Measurements from ENCODE around the gene GRSF1. TPM values are rescaled to one million over a fixed set of nuclear protein-coding genes. Genes with fewer than 3 reads are reported as not detected.

Gene GRSF1
- total RNA-seq, 1 experiment from 2014 or later: 70.0 TPM

DNA sequence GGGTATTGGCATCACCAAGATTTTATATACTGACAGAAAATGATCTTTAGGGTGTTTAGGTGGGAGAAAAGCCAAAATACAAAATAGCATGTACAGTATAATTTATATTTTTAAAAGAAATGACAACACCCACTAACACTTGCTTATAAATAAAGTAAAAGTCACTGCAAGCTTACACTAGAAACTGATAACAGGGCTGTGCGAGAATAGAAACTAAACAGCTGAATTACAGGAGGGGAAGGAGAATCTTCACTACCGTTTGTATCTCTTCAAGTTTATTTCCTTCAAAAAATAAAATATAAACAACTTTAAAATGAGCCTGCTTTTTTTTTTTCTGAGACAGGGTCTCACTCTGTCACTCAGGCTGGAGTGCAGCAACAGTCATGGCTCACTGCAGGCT lies 22.8 kb downstream of the GRSF1 start:
- intact Hi-C loops (cut with micrococcal nuclease; ENCODE audit: unreplicated experiment): no loop called here
- H3K9me2 ChIP-seq (ENCODE audit: insufficient read depth): no peaks in the 10 kb centered on the region
- no peaks in the 10 kb centered on the region for H4K20me1 ChIP-seq (ENCODE audit: insufficient read depth)
- no peak overlapping the region for H3K27ac ChIP-seq
- no peaks in the 10 kb centered on the region for H3K9me3 ChIP-seq (ENCODE audit: insufficient read depth, low read depth)
- BruUV-seq (replicated peaks): no TSS peak
- H2AFZ ChIP-seq: no peak overlapping the region
- DNase-seq: no peak
- no peaks in the 10 kb centered on the region for H3F3A ChIP-seq (ENCODE audit: insufficient read depth, low read depth)
- H3K4me3 ChIP-seq: no peak overlapping the region
- ChIA-PET CTCF (no interaction called here), POLR2A (ENCODE audit: unreplicated experiment) (no interaction called here)
- no peak for TF ChIP-seq EZH2 (IDR thresholded peaks at IDR 0.05; ENCODE audit: low read depth)
- TF ChIP-seq, protein P1, sequence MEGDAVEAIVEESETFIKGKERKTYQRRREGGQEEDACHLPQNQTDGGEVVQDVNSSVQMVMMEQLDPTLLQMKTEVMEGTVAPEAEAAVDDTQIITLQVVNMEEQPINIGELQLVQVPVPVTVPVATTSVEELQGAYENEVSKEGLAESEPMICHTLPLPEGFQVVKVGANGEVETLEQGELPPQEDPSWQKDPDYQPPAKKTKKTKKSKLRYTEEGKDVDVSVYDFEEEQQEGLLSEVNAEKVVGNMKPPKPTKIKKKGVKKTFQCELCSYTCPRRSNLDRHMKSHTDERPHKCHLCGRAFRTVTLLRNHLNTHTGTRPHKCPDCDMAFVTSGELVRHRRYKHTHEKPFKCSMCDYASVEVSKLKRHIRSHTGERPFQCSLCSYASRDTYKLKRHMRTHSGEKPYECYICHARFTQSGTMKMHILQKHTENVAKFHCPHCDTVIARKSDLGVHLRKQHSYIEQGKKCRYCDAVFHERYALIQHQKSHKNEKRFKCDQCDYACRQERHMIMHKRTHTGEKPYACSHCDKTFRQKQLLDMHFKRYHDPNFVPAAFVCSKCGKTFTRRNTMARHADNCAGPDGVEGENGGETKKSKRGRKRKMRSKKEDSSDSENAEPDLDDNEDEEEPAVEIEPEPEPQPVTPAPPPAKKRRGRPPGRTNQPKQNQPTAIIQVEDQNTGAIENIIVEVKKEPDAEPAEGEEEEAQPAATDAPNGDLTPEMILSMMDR (conservative IDR thresholded peaks at IDR 0.05): no peak
- H3K4me2 ChIP-seq: no peak overlapping the region
- no peaks in the 10 kb centered on the region for H3K27me3 ChIP-seq (ENCODE audit: insufficient read depth, low read depth)
- no peaks in the 10 kb centered on the region for H3K4me1 ChIP-seq (replicated peaks; ENCODE audit: insufficient read depth)
- no peaks in the 10 kb centered on the region for H3K36me3 ChIP-seq (ENCODE audit: low read depth)
- no peaks in the 10 kb centered on the region for H3K79me2 ChIP-seq (ENCODE audit: low read depth)

DNA sequence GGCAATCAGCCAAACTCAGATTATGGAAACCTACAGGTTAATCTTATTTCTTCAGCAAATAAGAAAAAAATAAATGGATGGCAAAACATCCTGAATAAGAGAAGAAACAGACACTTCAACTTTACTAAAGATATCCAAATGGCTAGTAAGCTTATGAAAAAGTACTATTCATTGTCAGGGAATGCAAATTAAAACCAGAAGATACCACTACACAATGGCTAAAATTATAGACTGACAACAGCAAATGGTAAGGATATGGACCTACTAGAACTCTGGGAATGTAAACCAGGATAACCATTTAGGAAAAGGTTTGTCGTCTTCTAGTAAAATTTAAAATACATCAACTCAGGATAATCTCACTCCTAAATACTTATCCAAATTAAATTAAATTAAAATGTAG lies 24.3 kb downstream of the GRSF1 start:
- Histone ChIP-seq H3K9me2 (ENCODE audit: insufficient read depth) (no peaks in the 10 kb centered on the region), H3K9me3 (ENCODE audit: insufficient read depth, low read depth) (no peaks in the 10 kb centered on the region), H3K4me2 (no peak overlapping the region), H3F3A (ENCODE audit: insufficient read depth, low read depth) (no peaks in the 10 kb centered on the region), H3K79me2 (ENCODE audit: low read depth) (no peaks in the 10 kb centered on the region), H3K36me3 (ENCODE audit: low read depth) (no peaks in the 10 kb centered on the region), H4K20me1 (ENCODE audit: insufficient read depth) (no peaks in the 10 kb centered on the region), H3K4me3 (no peak overlapping the region), H3K27ac (no peak overlapping the region), H3K4me1 (replicated peaks; ENCODE audit: insufficient read depth) (no peaks in the 10 kb centered on the region), H2AFZ (no peak overlapping the region), H3K27me3 (ENCODE audit: insufficient read depth, low read depth) (no peaks in the 10 kb centered on the region)
- BruUV-seq (replicated peaks): no TSS peak
- TF ChIP-seq EZH2 (IDR thresholded peaks at IDR 0.05; ENCODE audit: low read depth): no peak
- TF ChIP-seq, protein P1 (conservative IDR thresholded peaks at IDR 0.05): no peak
- intact Hi-C loops (cut with micrococcal nuclease; ENCODE audit: unreplicated experiment): no loop called here
- DNase-seq: no peak
- ChIA-PET POLR2A (ENCODE audit: unreplicated experiment) (no interaction called here), CTCF (no interaction called here)

GRCh38 chr4:70808151-70808550 lies 31.5 kb downstream of the GRSF1 start:
- Histone ChIP-seq H3K9me2 (ENCODE audit: insufficient read depth) (no peaks in the 10 kb centered on the region), H3K4me2 (no peak overlapping the region), H4K20me1 (ENCODE audit: insufficient read depth) (no peaks in the 10 kb centered on the region), H3K27ac (no peak overlapping the region), H3K27me3 (ENCODE audit: insufficient read depth, low read depth) (no peaks in the 10 kb centered on the region), H3F3A (ENCODE audit: insufficient read depth, low read depth) (no peaks in the 10 kb centered on the region), H3K4me3 (no peak overlapping the region), H2AFZ (no peak overlapping the region), H3K79me2 (ENCODE audit: low read depth) (no peaks in the 10 kb centered on the region), H3K4me1 (replicated peaks; ENCODE audit: insufficient read depth) (no peaks in the 10 kb centered on the region), H3K36me3 (ENCODE audit: low read depth) (no peaks in the 10 kb centered on the region), H3K9me3 (ENCODE audit: insufficient read depth, low read depth) (no peaks in the 10 kb centered on the region)
- TF ChIP-seq, protein P1 (conservative IDR thresholded peaks at IDR 0.05): no peak
- no peak for TF ChIP-seq EZH2 (IDR thresholded peaks at IDR 0.05; ENCODE audit: low read depth)
- intact Hi-C loops (cut with micrococcal nuclease; ENCODE audit: unreplicated experiment): no loop called here
- ChIA-PET CTCF (no interaction called here), POLR2A (ENCODE audit: unreplicated experiment) (no interaction called here)
- no peak for DNase-seq
- no TSS peak for BruUV-seq (replicated peaks)
